HCT116 (cell line): ENCODE measurements around the gene PTGDS. TPM values are rescaled to one million over a fixed set of nuclear protein-coding genes. Genes with fewer than 3 reads are reported as not detected.

Experiments
- ELF1 ChIP-seq: IDR thresholded peaks from 2 replicates; pipeline ENCODE4 v1.6.1; 2012; ENCODE audit warnings: low read depth, borderline replicate concordance
- FOSL1 ChIP-seq: IDR thresholded peaks from 2 replicates; pipeline ENCODE4 v1.6.1; 2012; ENCODE audit warnings: low read depth
- POLR2AphosphoS5 ChIP-seq: IDR thresholded peaks from 2 replicates; pipeline ENCODE4 v1.6.1; 2011; ENCODE audit warnings: mild to moderate bottlenecking, low read depth, low read length, moderate library complexity
- total RNA-seq: library from RNA; stranded (reverse); gene quantifications from one replicate; pipeline ENCODE4 v1.2.1, GENCODE V29; 2021; ENCODE audit not compliant: unreplicated experiment
- TF ChIP-seq, protein P1 (sequence below): IDR thresholded peaks from 2 replicates; pipeline ENCODE4 v1.6.1; 2011; ENCODE audit warnings: mild to moderate bottlenecking, low read length, moderate library complexity; ENCODE audit not compliant: insufficient replicate concordance; ENCODE audit errors: extremely low read depth
- TF ChIP-seq, protein P2 (sequence below): IDR thresholded peaks from 2 replicates; pipeline ENCODE4 v1.6.1; 2012; ENCODE audit warnings: low read depth
- TF ChIP-seq, protein P3 (sequence below): IDR thresholded peaks from 2 replicates; pipeline ENCODE4 v1.6.1; 2012
- TF ChIP-seq, protein P4 (sequence below): IDR thresholded peaks from 2 replicates; pipeline ENCODE4 v1.6.1; 2012

The PTGDS gene
- total RNA-seq, 1 experiment from 2014 or later: 3.1 TPM

DNA sequence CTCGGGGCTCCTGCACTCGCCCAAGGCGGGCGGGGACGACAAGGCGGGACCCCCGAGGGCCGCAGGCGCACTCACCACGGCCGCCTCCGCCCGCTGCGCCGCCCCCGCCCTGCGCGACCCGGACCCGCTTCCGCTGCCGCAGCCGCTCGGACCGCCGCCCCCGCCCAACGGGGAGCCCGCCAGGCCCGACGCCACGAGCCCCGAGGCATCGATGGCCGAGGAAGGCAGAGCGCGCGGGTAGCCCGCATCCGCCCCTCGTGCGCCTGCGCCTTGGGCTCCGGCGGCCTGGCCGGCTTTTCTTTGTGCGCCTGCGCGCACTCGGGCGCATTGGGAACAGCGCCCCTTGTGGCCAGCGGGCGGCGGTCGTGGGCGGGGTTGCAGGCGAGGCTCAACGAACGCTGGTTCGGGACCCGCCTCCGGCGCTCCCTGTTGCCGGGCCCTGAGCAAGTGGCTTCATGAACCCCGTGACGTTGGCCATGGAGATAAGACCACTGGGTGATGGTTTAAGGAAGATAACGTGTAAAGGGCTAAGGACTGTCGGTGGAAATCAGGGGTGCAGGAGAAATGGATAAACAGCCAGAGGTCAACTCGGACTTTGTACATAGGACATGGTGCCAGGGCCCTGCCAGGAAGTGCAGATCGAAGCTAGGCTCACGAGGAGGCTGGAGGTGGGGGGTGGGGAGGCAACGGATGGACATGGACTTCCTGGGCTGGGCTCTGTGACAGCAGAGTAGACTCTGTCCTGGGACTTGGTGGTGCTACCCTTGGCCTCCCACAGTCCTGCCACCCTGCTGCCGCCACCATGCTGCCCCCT is 32.6 kb upstream of the PTGDS start, which contains the start of the genes C8G and FBXW5 (continued):
- TF ChIP-seq, protein P1, sequence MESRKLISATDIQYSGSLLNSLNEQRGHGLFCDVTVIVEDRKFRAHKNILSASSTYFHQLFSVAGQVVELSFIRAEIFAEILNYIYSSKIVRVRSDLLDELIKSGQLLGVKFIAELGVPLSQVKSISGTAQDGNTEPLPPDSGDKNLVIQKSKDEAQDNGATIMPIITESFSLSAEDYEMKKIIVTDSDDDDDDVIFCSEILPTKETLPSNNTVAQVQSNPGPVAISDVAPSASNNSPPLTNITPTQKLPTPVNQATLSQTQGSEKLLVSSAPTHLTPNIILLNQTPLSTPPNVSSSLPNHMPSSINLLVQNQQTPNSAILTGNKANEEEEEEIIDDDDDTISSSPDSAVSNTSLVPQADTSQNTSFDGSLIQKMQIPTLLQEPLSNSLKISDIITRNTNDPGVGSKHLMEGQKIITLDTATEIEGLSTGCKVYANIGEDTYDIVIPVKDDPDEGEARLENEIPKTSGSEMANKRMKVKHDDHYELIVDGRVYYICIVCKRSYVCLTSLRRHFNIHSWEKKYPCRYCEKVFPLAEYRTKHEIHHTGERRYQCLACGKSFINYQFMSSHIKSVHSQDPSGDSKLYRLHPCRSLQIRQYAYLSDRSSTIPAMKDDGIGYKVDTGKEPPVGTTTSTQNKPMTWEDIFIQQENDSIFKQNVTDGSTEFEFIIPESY: peak; percentile 58
- no peak for TF ChIP-seq ELF1
- TF ChIP-seq, protein P2, sequence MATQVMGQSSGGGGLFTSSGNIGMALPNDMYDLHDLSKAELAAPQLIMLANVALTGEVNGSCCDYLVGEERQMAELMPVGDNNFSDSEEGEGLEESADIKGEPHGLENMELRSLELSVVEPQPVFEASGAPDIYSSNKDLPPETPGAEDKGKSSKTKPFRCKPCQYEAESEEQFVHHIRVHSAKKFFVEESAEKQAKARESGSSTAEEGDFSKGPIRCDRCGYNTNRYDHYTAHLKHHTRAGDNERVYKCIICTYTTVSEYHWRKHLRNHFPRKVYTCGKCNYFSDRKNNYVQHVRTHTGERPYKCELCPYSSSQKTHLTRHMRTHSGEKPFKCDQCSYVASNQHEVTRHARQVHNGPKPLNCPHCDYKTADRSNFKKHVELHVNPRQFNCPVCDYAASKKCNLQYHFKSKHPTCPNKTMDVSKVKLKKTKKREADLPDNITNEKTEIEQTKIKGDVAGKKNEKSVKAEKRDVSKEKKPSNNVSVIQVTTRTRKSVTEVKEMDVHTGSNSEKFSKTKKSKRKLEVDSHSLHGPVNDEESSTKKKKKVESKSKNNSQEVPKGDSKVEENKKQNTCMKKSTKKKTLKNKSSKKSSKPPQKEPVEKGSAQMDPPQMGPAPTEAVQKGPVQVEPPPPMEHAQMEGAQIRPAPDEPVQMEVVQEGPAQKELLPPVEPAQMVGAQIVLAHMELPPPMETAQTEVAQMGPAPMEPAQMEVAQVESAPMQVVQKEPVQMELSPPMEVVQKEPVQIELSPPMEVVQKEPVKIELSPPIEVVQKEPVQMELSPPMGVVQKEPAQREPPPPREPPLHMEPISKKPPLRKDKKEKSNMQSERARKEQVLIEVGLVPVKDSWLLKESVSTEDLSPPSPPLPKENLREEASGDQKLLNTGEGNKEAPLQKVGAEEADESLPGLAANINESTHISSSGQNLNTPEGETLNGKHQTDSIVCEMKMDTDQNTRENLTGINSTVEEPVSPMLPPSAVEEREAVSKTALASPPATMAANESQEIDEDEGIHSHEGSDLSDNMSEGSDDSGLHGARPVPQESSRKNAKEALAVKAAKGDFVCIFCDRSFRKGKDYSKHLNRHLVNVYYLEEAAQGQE: no peak
- TF ChIP-seq POLR2AphosphoS5: peak; percentile 77
- TF ChIP-seq, protein P3, sequence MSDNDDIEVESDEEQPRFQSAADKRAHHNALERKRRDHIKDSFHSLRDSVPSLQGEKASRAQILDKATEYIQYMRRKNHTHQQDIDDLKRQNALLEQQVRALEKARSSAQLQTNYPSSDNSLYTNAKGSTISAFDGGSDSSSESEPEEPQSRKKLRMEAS: no peak
- TF ChIP-seq, protein P4, sequence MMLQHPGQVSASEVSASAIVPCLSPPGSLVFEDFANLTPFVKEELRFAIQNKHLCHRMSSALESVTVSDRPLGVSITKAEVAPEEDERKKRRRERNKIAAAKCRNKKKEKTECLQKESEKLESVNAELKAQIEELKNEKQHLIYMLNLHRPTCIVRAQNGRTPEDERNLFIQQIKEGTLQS: no peak
- no peak for TF ChIP-seq FOSL1
